ENCODE measurements around the gene TTC34. TPM values are rescaled to one million over a fixed set of nuclear protein-coding genes. Genes with fewer than 3 reads are reported as not detected.

TTC34 gene
- total RNA-seq, 1 experiment from 2014 or later = 1.3 TPM

- Histone ChIP-seq H3K27me3 (ENCODE audit: insufficient read depth, low read length) (no peaks in the 10 kb centered on the region), H3K9ac (ENCODE audit: low read length) (peak overlapping the region; percentile 86), H3K4me3 (replicated peaks in 1 of 2; ENCODE audit: low read depth in 1 of 2, low read length in 2 of 2) (peak overlapping the region; percentile 75 to 90), H3K9me3 (ENCODE audit: control insufficient read depth in 1 of 2, insufficient read depth in 1 of 2, low read depth in 1 of 2, low read length in 2 of 2) (no peaks in the 10 kb centered on the region), H4K20me1 (ENCODE audit: insufficient read depth) (no peaks in the 10 kb centered on the region), H3K79me2 (ENCODE audit: insufficient read depth, low read length) (no peaks in the 10 kb centered on the region; the same call in 1 of the 2 replicates), H3K27ac (ENCODE audit: low read depth, low read length) (peak overlapping the region; percentile 81), H3K4me2 (ENCODE audit: low read length) (peak overlapping the region; percentile 96), H3K4me1 (ENCODE audit: control insufficient read depth in 1 of 2, insufficient read depth in 2 of 2, low read length in 2 of 2) (peaks cover 4 to 31% of the 10 kb centered on the region in 2 experiments; a peak in 3 of 4 replicates), H3K36me3 (ENCODE audit: control insufficient read depth in 1 of 2, insufficient read depth in 2 of 2, low read length in 2 of 2) (no peaks in the 10 kb centered on the region), H3K9me2 (ENCODE audit: insufficient read depth) (no peaks in the 10 kb centered on the region), H2AFZ (ENCODE audit: low read depth, low read length, poor library complexity, severe bottlenecking) (no peak overlapping the region)
- intact Hi-C loops (cut with micrococcal nuclease) = loop anchor here (2.0 to 10.0 kb wide), 2 partner anchors 56 to 1018 kb away; no protein-coding TSS in a partner anchor
- ChIA-PET RAD21 (ENCODE audit: low non-redundant PET in 1 of 2, low total read pairs in 2 of 2, uncharacterized antibody in 2 of 2, unreplicated experiment in 2 of 2) (interaction anchor here in 1 of 2 experiments (0.5 kb wide), 1 partner anchor 26 kb away, joined by 3 read pairs; no protein-coding TSS in a partner anchor), CTCF (interaction anchor here (1.4 kb wide), 1 partner anchor 41 kb away, joined by 4 read pairs; no protein-coding TSS in a partner anchor), POLR2A (interaction anchor here (0.9 kb wide), 1 partner anchor 42 kb away, joined by 3 read pairs; no protein-coding TSS in a partner anchor)
- ATAC-seq = peak; percentile 3
- TF ChIP-seq MAX (IDR thresholded peaks at IDR 0.05) (no peak), ZFX (IDR thresholded peaks at IDR 0.05) (peak; percentile 44; the same call in 1 of the 2 replicates), YY1 (IDR thresholded peaks at IDR 0.05; ENCODE audit: extremely low read depth, insufficient replicate concordance, low read depth, low read length) (no peak), ATF3 (IDR thresholded peaks at IDR 0.05) (no peak), CEBPB (IDR thresholded peaks at IDR 0.05; ENCODE audit: low read depth) (no peak)
- DNase-seq (ENCODE audit: low read depth, low spot score) = no peak
- BruUV-seq (replicated peaks) = no TSS peak
These were observed 214.2 kb downstream of the TTC34 start for GRCh38 chr1:2587071-2587859.
